Fibroblast of mammary gland (primary cell): ENCODE results near the gene JAKMIP1.

ENCODE experiments used
- DNase-seq: peaks from one replicate; pipeline ENCODE4 v3.0.0-alpha.2; 2010; ENCODE audit warnings: low read depth
- H3K4me3 ChIP-seq: 2 replicates; pipeline ENCODE4 v1.5.1; 2011; ENCODE audit warnings: low read depth, mild to moderate bottlenecking, low read length, moderate library complexity; ENCODE audit not compliant: control insufficient read depth
- CTCF ChIP-seq: conservative IDR thresholded peaks from 2 replicates; pipeline ENCODE4 v1.5.1; 2011; ENCODE audit warnings: low read depth, low read length, inconsistent platforms; ENCODE audit not compliant: control insufficient read depth, insufficient read depth

The JAKMIP1 gene

GRCh38 chr4:6208416-6208815 lies 8.1 kb upstream of the JAKMIP1 start:
- no peak for TF ChIP-seq CTCF
- no peak for DNase-seq
- H3K4me3 ChIP-seq: no peak overlapping the region

- no peak for DNase-seq
- TF ChIP-seq CTCF: no peak
Measured at GRCh38 chr4:6207602-6208001, 7.3 kb upstream of the JAKMIP1 start.

DNA sequence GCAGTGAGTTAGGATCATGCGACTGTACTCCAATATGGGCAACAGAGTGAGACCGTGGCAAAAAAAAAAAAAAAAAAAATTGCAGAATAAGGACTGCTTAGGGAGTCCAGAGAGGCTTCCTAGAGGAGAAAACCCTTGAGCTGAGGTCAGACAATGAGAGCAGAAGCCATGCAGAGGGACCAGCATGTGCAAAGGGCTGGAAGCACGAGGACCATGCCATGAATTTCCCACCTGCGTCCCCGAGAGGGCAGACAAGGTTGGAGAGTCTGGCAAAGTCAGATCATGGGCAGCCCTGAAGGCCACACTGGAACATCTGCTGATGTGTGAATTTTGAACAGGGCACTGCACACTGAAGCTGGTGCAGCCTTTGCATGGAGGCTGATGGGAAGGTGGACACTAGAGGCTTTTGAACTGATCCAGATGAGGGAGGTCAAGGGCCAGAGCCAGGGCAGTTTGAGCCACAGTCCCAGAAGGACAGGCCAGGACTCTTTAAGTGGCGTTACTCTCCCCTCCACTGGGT lies 6.5 kb upstream of the JAKMIP1 start:
- no peak overlapping the region for H3K4me3 ChIP-seq
- TF ChIP-seq CTCF: no peak
- no peak for DNase-seq

More at GRCh38 chr4:6207602-6208001, 7.3 kb upstream of the JAKMIP1 start:
- no peak overlapping the region for H3K4me3 ChIP-seq

GRCh38 chr4:6205973-6206372 lies 5.6 kb upstream of the JAKMIP1 start:
- no peak overlapping the region for H3K4me3 ChIP-seq
- no peak for DNase-seq
- TF ChIP-seq CTCF: no peak

DNA sequence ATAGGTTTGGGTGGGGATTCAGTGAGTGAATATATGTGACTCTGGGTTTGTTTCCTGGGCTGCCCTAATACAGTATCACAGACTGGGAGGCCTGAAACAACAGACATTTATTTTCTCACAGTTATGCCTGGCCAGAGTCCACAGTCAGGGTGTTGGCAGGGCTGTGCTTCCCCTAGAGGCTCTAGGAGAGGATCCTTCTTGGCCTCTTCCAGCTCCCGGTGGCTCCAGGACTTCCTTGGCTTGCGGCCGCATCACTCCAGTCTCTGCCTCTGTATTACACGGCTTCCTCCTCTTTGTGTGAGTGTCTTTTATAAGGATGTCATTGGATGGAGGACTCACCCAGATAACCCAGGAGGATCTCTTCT lies 5.2 kb upstream of the JAKMIP1 start:
- H3K4me3 ChIP-seq: no peak overlapping the region
- TF ChIP-seq CTCF: no peak
- no peak for DNase-seq

- no peak overlapping the region for H3K4me3 ChIP-seq
- no peak for DNase-seq
- no peak for TF ChIP-seq CTCF
Measured at GRCh38 chr4:6204871-6205566, 4.7 kb upstream of the JAKMIP1 start.
